GM21447 (cell line): Measurements from ENCODE around the gene HELLS.
A peak's percentile ranks its signal among the peaks of the same experiment; 100 is the strongest.
"Not testable (repeated sequence)": the region's sequence is repeated elsewhere in the genome, so short reads cannot be mapped to it uniquely, and the experiment has no call there.

Source experiments
- ATAC-seq: cut with Tn5 transposase; IDR thresholded peaks from one replicate; pipeline ENCODE4 v1.9.1; 2021; ENCODE audit not compliant: unreplicated experiment

HELLS gene

DNA sequence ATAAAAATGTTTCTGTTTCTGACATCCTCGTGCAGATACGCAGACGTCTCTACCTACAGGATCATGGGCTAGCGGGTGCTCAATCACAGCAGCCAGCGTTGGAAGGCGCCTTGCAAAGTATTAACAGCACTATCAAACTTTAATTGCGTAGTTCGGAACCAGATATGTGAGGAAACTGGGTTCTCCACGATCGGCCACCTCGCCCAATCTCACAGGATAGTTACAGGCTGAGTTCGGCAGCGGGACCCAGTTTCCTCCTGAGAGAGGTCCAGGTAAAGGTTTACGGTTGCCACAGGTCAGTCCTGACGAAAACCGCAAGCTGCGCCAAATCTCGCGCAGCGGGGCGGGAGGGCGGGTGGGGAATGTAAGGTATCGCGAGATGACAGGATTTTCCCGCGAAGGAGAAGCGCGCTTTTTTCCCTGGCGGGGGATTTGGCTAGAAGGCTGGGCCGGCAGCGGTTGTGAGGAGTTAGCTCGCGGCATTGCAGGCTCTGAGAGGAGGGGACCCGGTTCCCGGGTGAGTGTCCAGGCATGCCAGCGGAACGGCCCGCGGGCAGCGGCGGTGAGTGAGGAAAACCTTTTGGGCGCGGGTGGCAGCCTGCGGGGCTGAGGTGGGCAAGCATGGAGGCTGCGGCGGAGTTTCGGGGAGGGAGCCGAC, at the start of gene HELLS:
TSS of gene HELLS (plus strand) at position 398 of the 658 bp plus-strand sequence. CDS start at position 532, 134 bp downstream.
- ATAC-seq, result peak; percentile 74

GRCh38 chr10:94496010-94496409, 49.6 kb upstream of the HELLS start:
- peak; percentile 75 for ATAC-seq

- ATAC-seq, result no peak
These were observed 48.9 kb upstream of the HELLS start for GRCh38 chr10:94496646-94497045.

- no peak for ATAC-seq
These were observed 45.5 kb upstream of the HELLS start for GRCh38 chr10:94500063-94500462.

GRCh38 chr10:94521276-94522250, 24.0 kb upstream of the HELLS start:
- ATAC-seq, result no peak

GRCh38 chr10:94524146-94524545, 21.4 kb upstream of the HELLS start:
- no peak for ATAC-seq

GRCh38 chr10:94524711-94525110, 20.9 kb upstream of the HELLS start:
- no peak for ATAC-seq

GRCh38 chr10:94531550-94531949, 14.0 kb upstream of the HELLS start:
- ATAC-seq, result not testable (repeated sequence)

DNA sequence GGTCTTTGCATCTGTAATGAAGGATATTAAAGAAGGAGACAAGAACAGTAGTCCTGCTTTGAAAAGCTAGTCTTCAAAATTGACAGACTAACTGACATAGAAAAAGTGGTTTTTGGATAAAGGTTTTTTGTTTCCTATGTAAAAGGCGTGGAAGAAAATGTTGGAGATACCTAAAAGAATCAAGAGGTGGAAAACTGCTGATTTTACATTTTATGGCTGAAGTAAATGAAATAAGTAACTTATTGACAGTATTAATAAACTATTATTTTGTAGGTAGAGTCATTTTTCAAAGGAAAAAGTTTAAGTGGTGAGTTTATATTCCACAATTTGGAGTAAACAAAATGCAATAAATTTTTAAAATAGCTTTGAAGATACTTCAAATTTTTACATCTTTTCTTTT, 12.6 kb upstream of the HELLS start:
- no peak for ATAC-seq

DNA sequence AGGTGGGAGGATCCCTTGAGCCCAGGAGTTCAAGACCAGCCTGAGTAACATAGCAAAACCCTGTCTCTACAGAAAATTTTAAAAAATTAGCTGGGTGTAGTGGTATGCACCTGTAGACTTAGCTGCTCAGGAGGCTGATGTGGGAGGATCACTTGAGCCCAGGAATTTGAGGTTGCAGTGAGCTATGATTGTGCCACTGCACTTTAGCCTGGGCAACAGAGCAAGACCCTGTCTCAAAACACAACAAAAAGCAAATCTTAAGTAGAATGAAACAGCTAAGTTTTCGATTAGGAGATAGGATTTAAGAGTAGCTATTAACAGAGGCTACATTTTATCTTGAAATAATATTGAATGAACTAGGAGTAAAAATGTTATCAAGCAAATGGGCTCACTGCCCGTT, 3.3 kb upstream of the HELLS start:
- ATAC-seq, result not testable (repeated sequence)

DNA sequence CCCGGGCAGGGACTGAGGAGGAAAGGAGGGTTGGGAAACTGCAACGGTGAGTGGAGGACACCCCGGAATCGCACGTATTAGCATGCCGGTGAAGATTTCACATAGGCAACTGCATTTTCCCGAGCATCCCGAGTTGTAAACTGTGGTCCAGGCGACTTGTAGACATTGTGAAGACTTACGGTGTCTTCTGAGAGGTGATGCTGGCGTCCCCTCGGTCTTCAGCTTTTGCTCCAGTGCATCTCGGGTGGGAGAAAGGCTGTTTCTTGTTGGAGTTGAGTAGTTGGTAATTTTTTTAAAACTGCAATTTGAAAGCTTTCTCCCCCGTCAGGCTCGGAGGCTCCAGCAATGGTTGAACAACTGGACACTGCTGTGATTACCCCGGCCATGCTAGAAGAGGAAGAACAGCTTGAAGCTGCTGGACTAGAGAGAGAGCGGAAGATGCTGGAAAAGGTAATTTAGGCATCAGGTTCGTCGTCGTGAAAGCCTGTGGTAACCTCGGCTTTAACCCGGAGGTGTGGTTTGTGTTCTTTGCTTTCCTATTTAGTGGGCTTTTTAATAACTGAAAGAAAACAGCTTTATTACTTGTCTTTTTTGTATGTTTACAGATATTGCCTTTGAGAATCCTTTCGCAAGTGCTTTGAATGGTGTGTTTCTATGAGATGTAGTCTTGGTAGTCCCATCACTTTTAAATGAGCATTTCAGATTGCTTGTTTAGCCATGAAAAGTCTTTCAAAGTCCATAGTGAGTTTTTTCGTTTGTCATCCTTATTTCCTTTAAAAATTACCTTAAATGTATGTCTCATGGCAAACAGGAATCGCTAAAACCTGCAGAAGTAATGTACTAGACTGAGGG, 687 bp downstream of the HELLS start:
- ATAC-seq, result peak; percentile 12

GRCh38 chr10:94546901-94547185, 1.3 kb downstream of the HELLS start:
- ATAC-seq, result no peak

GRCh38 chr10:94549221-94549620, 3.6 kb downstream of the HELLS start:
- ATAC-seq, result no peak

GRCh38 chr10:94567714-94568307, 22.2 kb downstream of the HELLS start:
- ATAC-seq, result not testable (repeated sequence)

DNA sequence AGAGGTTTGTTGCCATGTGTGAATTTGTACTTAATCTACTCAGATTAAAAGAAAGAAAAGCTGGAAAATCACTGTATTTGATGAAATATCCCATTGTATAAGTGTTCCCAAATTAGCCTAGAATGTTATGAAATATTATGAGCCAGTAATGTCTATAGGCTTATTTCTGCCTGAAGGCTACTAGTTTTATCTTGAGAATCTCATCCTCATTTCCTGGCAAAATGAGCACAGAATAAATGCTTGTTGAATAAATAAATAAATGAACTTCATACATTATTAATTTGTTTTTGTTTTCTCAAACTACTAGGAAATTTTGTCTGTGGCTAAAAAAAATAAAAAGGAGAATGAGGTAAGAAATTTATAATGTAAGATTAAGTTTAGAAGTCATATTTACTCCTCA, 25.5 kb downstream of the HELLS start:
- ATAC-seq, result no peak

- ATAC-seq, result no peak
These were observed 25.9 kb downstream of the HELLS start for GRCh38 chr10:94571528-94571927.

DNA sequence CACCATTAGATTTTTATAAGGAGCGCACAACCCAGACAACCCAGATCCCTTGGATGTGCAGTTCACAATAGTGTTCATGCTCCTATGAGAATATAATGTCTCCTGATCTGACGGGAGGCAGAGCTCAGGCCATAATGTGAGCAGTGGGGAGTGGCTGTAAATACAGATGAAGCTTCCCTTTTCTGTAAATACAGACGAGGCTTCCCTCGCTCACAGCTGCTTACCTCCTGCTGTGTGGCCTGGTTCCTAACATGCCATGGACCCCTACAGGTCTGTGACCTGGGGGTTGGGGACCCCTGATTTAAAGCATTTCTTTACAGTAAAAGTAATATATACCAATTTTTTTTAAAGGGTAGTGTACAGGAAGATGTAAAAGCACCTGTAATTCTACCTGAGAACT, 33.2 kb downstream of the HELLS start:
- ATAC-seq, result no peak

GRCh38 chr10:94583124-94583523, 37.5 kb downstream of the HELLS start:
- ATAC-seq, result no peak

- ATAC-seq, result no peak
These were observed 46.0 kb downstream of the HELLS start for GRCh38 chr10:94591461-94592205.
